SK-N-SH treated with all-trans-retinoic acid at 6 μM for 48 hours (cell line): ENCODE measurements around the gene OTX1.

ENCODE experiments used
- PATZ1 ChIP-seq: fragments of 250-450 bp; sonication (Bioruptor Pico); IDR thresholded peaks from 2 replicates; pipeline ENCODE4 v1.8.0; 2020; ENCODE audit warnings: mild to moderate bottlenecking, moderate library complexity, borderline replicate concordance
- TOX ChIP-seq: fragments of 250-450 bp; sonication (Bioruptor Pico); IDR thresholded peaks from 2 replicates; pipeline ENCODE4 v1.8.0; 2021; ENCODE audit warnings: mild to moderate bottlenecking, moderate library complexity, borderline replicate concordance

GRCh38 chr2:63099032-63099431 is 48.4 kb downstream of the OTX1 start:
- TF ChIP-seq PATZ1 (CRISPR knock-in tag) (no peak), TOX (CRISPR knock-in tag) (no peak)
